ENCODE measurements around the gene MBNL2.

MBNL2 gene

GRCh38 chr13:97211300-97211699 is 10.8 kb upstream of the MBNL2 start:
- DNase-seq (ENCODE audit: low read depth): peak; percentile 12

GRCh38 chr13:97212004-97212403 is 10.1 kb upstream of the MBNL2 start:
- no peak for DNase-seq (ENCODE audit: low read depth)

GRCh38 chr13:97212601-97213040 is 9.5 kb upstream of the MBNL2 start:
- DNase-seq (ENCODE audit: low read depth): peak; percentile 64

GRCh38 chr13:97214921-97215320 is 7.2 kb upstream of the MBNL2 start:
- DNase-seq (ENCODE audit: low read depth): no peak

- no peak for DNase-seq (ENCODE audit: low read depth)
Observed at GRCh38 chr13:97215325-97215724, 6.8 kb upstream of the MBNL2 start.

- no peak for DNase-seq (ENCODE audit: low read depth)
Observed at GRCh38 chr13:97219226-97219625, 2.9 kb upstream of the MBNL2 start.

- no peak for DNase-seq (ENCODE audit: low read depth)
Observed at GRCh38 chr13:97220151-97220900, 1.8 kb upstream of the MBNL2 start.

- no peak for DNase-seq (ENCODE audit: low read depth)
Observed at GRCh38 chr13:97221046-97221445, 1.1 kb upstream of the MBNL2 start.

- DNase-seq (ENCODE audit: low read depth): no peak
Observed at GRCh38 chr13:97221466-97221865, 667 bp upstream of the MBNL2 start.

DNA sequence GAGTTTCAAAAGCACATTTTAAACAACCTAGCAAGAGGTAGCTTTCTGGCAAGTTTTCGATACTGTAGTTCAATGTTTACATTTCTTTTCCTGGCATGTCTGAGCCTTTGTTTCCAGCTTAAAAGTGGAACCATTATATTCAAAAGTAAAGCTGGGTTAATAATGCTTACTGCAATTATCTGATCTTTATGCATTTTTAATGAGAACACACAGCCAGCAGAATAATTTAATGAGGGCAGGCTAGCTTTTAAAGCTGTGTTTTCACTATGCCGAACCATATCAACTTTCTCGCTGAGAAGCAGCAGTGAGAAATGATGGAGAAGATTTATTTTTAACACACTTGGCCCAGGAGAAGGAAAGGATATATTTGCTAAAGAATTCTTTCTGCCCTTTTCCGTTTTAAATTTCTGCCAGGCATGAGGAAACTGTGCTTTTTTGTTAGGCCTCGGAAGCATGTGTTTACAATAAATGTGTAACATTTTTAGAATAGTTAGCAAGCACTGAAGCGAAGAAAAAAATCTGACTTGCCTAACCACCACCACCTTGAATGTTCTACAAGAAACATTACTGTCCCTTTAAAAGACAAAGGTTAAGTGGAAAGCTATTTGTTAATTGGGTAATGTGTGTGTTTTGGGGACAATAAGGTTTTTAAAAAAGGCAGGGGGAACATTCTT is 1.0 kb downstream of the MBNL2 start:
- no peak for DNase-seq (ENCODE audit: low read depth)

GRCh38 chr13:97223711-97224541 is 1.8 kb downstream of the MBNL2 start:
- DNase-seq (ENCODE audit: low read depth): peak; percentile 91

DNA sequence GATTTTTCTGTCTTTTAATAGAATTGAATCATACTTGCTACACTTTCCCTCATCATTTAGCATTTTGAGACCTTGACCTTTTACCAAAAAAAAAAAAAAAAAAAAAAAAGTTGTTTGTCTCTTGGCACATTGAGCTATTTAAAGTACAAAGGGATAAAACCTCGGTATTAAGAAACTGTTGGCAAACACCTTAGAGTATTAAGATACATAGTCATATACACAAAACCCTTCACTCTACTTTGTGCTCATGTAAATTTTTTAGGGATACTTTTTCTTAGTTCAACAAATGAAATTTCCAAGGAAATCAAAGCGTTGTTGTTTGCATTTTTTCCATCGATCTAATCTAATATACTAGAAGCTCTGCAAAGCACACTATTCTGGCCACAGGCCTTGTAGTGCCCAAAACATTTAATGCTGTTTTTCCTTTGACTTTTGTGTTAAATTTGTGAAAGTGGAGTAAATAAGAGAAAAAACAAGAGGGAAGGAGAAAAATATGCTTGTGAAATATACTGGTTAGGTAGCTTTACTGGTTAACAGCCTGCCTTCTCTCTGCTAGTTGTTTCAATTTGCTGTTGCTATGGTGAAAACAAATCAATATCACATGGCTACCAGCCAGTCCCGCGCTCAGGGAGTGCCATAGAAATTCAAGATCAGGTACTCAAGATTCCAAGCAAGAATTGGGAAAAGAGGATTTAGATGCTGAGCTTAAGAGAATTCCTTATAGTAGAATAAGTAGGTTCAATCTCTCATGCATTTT is 2.6 kb downstream of the MBNL2 start:
- DNase-seq (ENCODE audit: low read depth): peak; percentile 35

DNA sequence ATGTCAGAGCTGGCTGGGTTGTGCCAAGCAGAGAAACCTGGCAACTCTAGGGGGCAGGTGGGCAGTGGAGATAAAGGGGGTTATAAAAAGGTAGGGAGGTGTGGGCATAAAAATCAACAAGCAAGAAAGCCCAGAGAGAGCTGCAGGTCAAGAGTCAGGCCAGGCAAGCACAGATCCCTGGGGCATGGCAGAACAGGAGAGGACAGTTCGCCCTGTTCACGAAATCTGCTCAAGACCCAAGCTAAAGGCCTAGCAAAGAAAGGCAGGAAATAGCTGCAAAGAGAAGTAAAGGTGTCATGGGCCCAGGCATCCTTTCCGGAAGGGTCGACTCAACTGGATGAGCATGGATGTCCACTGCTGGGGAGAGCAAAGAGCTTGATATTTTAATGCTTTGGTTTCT is 3.4 kb downstream of the MBNL2 start:
- DNase-seq (ENCODE audit: low read depth): no peak

DNA sequence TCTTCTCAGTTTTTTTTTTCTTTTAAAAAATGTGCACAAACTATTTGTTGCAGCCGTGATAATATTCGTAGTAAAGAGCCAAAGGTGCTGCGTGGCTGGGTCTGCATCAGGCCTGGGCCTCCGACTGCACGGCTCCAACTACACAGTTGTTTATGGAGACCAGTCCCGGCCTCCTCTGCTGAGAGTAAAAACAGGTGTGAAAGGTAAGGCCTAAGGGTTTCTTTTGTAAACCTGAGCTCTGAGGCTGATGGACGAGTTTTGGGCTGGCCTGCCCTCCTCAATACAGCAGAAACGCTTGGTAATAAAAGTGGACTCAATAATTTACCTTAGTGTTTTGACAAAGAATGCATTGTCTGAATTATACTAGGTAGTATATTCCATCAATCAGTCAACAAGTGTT is 3.9 kb downstream of the MBNL2 start:
- DNase-seq (ENCODE audit: low read depth): no peak

GRCh38 chr13:97226788-97227627 is 4.9 kb downstream of the MBNL2 start:
- no peak for DNase-seq (ENCODE audit: low read depth)

DNA sequence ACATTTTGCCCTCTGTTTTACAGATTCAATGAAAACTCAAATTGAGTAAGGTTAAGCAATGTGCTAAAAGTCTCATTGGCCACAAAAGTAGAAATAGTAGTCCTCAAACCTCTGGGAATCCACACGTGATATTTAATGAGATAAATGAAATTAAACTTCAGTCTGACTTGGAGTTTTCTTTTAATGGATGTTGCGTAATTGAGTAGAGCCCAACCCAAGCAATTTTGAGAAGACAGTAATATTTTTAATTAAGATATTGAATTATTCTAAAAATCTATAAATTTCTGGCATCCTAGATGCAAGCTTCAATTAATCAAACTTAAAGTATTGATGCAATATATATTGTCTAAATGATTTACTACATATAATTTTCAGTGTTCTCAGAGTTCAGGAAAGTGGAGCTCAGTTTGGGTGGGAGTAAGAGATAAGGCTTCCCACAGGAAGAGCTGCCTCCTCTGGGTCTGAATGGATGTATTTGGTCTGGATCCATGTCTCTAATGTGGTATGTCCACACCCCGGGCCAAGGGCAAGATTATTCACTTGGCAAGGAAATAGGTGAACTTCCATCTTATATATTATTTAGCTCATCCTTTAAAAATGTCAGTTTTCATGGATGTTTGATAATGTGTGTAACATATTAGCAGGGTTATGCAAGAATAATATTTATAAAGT is 6.9 kb downstream of the MBNL2 start:
- DNase-seq (ENCODE audit: low read depth): no peak

DNA sequence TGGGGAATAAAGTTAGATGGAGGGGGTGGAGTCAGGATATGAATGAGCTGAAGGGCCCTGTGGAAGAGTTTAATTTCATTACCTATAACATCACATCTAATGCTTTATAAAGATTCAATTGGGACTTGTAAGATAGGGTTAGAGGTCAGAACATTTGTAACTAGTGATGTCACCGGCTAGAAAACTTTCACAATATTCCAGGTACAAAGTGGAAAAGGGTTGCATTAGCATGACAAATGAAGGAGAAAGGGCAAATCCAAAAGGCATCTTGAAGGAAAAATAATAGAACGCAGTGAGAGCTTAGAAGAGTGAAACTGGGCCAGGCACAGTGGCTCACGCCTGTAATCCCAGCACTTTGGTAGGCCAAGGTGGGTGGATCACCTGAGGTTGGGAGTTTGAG is 7.6 kb downstream of the MBNL2 start:
- DNase-seq (ENCODE audit: low read depth): no peak

DNA sequence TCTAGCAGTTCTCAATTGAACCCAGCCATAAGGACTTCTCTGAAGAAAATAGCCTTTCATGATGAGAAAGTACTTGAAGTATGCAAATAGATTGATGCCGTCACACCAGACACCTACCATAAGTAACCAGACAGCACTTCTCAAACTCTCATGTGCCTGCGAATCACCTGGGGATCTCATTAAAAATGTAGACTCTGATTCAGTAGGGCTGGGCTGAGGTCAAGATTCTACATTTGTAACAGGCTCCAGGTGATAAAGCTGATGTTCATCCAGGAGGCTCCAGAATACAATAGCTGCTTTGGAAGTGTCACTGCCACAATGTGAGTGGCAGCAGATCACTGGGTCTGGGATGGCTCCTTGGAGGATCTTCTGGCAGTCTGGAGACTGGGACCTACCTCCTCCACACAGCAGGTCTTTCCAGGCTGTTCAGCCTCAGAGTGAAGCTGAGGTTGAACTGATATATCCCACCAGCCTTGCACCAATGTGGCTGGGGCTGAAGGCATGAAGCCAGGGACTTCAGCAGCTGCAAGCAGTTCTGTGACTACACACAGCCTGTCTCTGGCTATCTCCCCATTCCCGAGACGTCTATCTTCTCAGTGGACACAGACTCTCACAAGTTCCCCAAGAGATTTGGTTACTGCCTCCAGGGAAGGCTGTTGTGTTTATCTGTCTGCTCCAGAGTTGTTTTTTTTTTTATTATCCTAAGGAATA is 9.1 kb downstream of the MBNL2 start:
- no peak for DNase-seq (ENCODE audit: low read depth)

GRCh38 chr13:97231829-97232196 is 9.7 kb downstream of the MBNL2 start:
- peak; percentile 75 for DNase-seq (ENCODE audit: low read depth)

GRCh38 chr13:97233499-97233898 is 11.4 kb downstream of the MBNL2 start:
- DNase-seq (ENCODE audit: low read depth): no peak

All from ELR (cell line).